Adrenal gland (tissue), 12 donors: ENCODE measurements around the gene TTC23. TPM values are rescaled to one million over a fixed set of nuclear protein-coding genes. Genes with fewer than 3 reads are reported as not detected.
A peak's percentile ranks its signal among the peaks of the same experiment; 100 is the strongest.

ENCODE experiments used
- DNase-seq, 7 donors: peaks; one replicate each; pipeline ENCODE4 v3.0.0-alpha.2; 2019 to 2020
- H3K27ac ChIP-seq, 5 donors: fragments of 200-600 bp; sonication (generic) in 4 of 5; 1 replicate in 3 of 5; 2 replicates in 2 of 5; pipeline versions ENCODE4 v1.5.1 to v1.8.0; 2016 to 2020; ENCODE audit warnings: mild to moderate bottlenecking in 1 of 5
- H3K27me3 ChIP-seq: fragments of 200-600 bp; 2 replicates; pipeline ENCODE4 v1.8.0; 2021
- H3K36me3 ChIP-seq, 2 donors: fragments of 200-600 bp; replicated peaks in 1 of 2; 1 replicate in 1 of 2; 2 replicates in 1 of 2; pipeline versions ENCODE4 v1.5.1 to v1.8.0; 2018 to 2022
- H3K4me1 ChIP-seq, 2 donors: fragments of 200-600 bp; replicated peaks in 1 of 2; 1 replicate in 1 of 2; 2 replicates in 1 of 2; pipeline versions ENCODE4 v1.5.1 to v1.8.0; 2018 to 2021
- H3K4me3 ChIP-seq, 4 donors: fragments of 200-600 bp; sonication (generic) in 3 of 4; one replicate each; pipeline ENCODE4 v1.5.1; 2016 to 2018
- H3K9me3 ChIP-seq, 3 donors: fragments of 200-600 bp; sonication (generic) in 1 of 3; replicated peaks in 1 of 3; 1 replicate in 2 of 3; 2 replicates in 1 of 3; pipeline versions ENCODE4 v1.5.1 to v1.8.0; 2016 to 2021
- POLR2A ChIP-seq, 2 donors: fragments of 450-650 bp; IDR thresholded peaks; one replicate each; pipeline ENCODE4 v1.6.1; 2017; ENCODE audit warnings: antibody characterized with exemption in 2 of 2, mild to moderate bottlenecking in 2 of 2, moderate library complexity in 1 of 2
- WGBS, 4 donors: extraction: QIAGEN DNeasy Blood & Tissue Kit in 2 of 4; methylation state at CpG; one replicate each; pipeline versions ENCODE4 v1.1.5 to v1.1.7; 2013 to 2017; 5-methylcytosine and 5-hydroxymethylcytosine counted together
- intact Hi-C, 2 donors: fragments of 100-400 bp; cut with DNase I; formaldehyde crosslinking; loops; one replicate each; pipeline versions ENCODE4 v1.14.1 to v1.15.0; 2022 to 2023
- polyA plus RNA-seq, 3 donors: library from polyadenylated mRNA; stranded (reverse); fragments of 200-250 nt in 2 of 3; fragments of 350-450 nt in 1 of 3; fragmentation: Illumina TruSeq in 1 of 3; extraction: RNeasy Lipid Tissue Mini Kit (QIAGEN cat#74804) in 1 of 3; gene quantifications; one replicate each; pipeline ENCODE4 v1.2.3, GENCODE V29; 2013 to 2014
- total RNA-seq, 9 donors: library from RNA; depleted of rRNA in 4 of 9; stranded (reverse); fragments of >200 nt in 4 of 9; fragments of 120-200 nt in 1 of 9; fragmentation: NEBNext Ultra II Directional in 1 of 9; extraction: Animal tissue kit (Norgen Biotek cat#: 25700) in 1 of 9; gene quantifications; one replicate each; pipeline versions ENCODE4 v1.1.0 to v1.2.4, GENCODE V29; 2013 to 2023
- TF ChIP-seq, protein P1 (sequence below), 6 experiments: fragments of 450-650 bp in 4 of 6; fragments of 200-600 bp in 2 of 6; sonication (generic) in 1 of 6; IDR thresholded peaks; 1 replicate in 5 of 6; 2 replicates in 1 of 6; pipeline versions ENCODE4 v1.5.1 to v1.8.0; 2016 to 2021; ENCODE audit warnings: antibody characterized with exemption in 6 of 6, mild to moderate bottlenecking in 2 of 6, moderate library complexity in 1 of 6
- donor health status: healthy with polysubstance abuse.
- donor health status: Bipolar disorder and iron deficiency.
- donor health status: DM: yes; HTN: yes; CAD: no.
- donor health status: DM: no; HTN: no; CAD: no.
- donor health status: DM: no; HTN: no; CAD: no.
- donor health status: DM: yes; HTN: yes; CAD: no.

The TTC23 gene
- total and polyA plus RNA-seq, 12 donors: 10.9 to 42.0 (median 22.6) TPM

DNA sequence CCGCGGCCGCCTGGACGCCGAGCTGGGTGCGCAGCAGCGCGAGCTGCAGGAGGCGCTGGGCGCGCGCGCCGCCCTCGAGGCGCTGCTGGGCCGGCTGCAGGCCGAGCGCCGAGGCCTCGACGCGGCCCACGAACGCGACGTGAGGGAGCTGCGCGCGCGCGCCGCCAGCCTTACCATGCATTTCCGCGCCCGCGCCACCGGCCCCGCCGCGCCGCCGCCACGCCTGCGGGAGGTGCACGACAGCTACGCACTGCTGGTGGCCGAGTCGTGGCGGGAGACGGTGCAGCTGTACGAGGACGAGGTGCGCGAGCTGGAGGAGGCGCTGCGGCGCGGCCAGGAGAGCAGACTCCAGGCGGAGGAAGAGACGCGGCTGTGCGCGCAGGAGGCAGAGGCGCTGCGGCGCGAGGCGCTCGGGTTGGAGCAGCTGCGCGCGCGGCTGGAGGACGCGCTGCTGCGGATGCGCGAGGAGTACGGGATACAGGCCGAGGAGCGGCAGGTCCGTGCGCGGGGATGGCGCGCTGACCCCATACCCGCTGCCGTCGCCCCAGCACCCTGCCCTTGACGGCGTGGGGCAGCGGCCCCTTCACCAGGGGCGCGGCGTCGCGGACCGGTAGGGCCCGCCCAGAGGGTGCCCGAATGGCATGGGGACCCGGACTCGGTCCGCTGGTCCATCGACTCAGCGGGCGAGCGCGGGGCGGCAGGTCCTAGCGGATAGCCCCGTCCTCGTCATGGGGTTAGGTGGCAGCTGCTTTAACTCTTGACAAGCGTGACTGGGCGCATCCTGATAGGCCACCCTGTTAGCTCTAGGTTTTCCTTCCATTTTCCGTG, 143.7 kb downstream of the TTC23 start:
- no peaks in the 10 kb centered on the region for H3K27me3 ChIP-seq
- H3K4me1 ChIP-seq: peaks cover 12 to 33% of the 10 kb centered on the region in 2 donors
- peak; percentile 59 to 78 (median 64) for DNase-seq
- no peaks in the 10 kb centered on the region for H3K9me3 ChIP-seq
- TF ChIP-seq POLR2A (IDR thresholded peaks at IDR 0.05): no peak
- TF ChIP-seq, protein P1, sequence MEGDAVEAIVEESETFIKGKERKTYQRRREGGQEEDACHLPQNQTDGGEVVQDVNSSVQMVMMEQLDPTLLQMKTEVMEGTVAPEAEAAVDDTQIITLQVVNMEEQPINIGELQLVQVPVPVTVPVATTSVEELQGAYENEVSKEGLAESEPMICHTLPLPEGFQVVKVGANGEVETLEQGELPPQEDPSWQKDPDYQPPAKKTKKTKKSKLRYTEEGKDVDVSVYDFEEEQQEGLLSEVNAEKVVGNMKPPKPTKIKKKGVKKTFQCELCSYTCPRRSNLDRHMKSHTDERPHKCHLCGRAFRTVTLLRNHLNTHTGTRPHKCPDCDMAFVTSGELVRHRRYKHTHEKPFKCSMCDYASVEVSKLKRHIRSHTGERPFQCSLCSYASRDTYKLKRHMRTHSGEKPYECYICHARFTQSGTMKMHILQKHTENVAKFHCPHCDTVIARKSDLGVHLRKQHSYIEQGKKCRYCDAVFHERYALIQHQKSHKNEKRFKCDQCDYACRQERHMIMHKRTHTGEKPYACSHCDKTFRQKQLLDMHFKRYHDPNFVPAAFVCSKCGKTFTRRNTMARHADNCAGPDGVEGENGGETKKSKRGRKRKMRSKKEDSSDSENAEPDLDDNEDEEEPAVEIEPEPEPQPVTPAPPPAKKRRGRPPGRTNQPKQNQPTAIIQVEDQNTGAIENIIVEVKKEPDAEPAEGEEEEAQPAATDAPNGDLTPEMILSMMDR (IDR thresholded peaks at IDR 0.05): peak in 1 of 6 experiments; percentile 16
- 0 to 38% (median 3%) methylated on average over 3 to 116 of the region's 116 CpGs for WGBS, 4 donors
- intact Hi-C loops: loop anchor here (2.0 to 5.0 kb wide), 2 partner anchors 107 to 109 kb away; no protein-coding TSS in a partner anchor
- peak overlapping the region; percentile 4 to 81 (median 26) for H3K4me3 ChIP-seq
- peak overlapping the region in 3 of 5 donors; percentile 79 to 90 (median 88) for H3K27ac ChIP-seq
- no peaks in the 10 kb centered on the region for H3K36me3 ChIP-seq

DNA sequence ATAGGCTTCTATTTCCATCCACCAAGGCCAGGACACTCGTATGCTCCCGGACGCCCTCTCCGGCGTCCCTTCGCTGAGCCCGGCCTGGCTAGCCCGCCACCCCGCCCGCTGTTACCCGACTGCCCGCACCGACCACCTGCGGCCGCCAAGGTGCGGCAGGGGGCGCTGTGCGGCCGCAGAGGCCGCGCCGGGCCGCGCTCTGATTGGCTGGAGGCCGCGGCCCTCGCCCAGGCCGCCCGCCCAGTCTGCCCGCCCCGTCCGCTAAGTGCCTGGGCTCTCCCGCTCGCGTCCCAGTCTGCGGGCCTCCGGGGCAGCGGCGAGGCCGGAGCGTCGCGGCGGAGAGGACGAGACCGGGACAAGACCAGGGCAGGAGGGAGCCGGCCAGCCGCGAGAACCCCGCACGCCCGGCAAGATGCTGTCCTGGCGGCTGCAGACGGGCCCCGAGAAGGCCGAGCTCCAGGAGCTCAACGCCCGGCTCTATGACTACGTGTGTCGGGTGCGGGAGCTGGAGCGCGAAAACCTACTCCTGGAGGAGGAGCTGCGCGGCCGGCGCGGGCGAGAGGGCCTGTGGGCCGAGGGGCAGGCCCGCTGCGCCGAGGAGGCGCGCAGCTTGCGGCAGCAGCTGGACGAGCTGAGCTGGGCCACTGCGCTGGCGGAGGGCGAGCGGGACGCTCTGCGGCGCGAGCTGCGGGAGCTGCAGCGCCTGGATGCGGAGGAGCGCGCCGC, 144.4 kb downstream of the TTC23 start, which contains the start of gene SYNM:
Gene SYNM, plus strand, starts transcription at position 293 of the 726 bp plus-strand sequence. Its CDS starts 120 bp downstream, at position 413.
- 0 to 1% (median 1%) methylated on average over 6 to 91 of the region's 91 CpGs; no CpG with 5 or more reads in 1 of the 4 donors for WGBS, 4 donors
- Histone ChIP-seq H3K9me3 (no peaks in the 10 kb centered on the region), H3K4me1 (peaks cover 9 to 30% of the 10 kb centered on the region in 2 donors), H3K36me3 (no peaks in the 10 kb centered on the region), H3K27me3 (no peaks in the 10 kb centered on the region), H3K4me3 (peak within 1 kb of the TSS in 3 of 4 donors; percentile 32 to 81 (median 43)), H3K27ac (peak within 1 kb of the TSS in 4 of 5 donors; percentile 32 to 90 (median 84))
- intact Hi-C loops: loop anchor here (2.0 to 5.0 kb wide), 2 partner anchors 107 to 110 kb away; no protein-coding TSS in a partner anchor
- peak; percentile 87 to 94 (median 92) for DNase-seq
- TF ChIP-seq, protein P1 (IDR thresholded peaks at IDR 0.05): peak; percentile 25 to 99 (median 66)
- peak; percentile 38 to 73 for TF ChIP-seq POLR2A (IDR thresholded peaks at IDR 0.05)

DNA sequence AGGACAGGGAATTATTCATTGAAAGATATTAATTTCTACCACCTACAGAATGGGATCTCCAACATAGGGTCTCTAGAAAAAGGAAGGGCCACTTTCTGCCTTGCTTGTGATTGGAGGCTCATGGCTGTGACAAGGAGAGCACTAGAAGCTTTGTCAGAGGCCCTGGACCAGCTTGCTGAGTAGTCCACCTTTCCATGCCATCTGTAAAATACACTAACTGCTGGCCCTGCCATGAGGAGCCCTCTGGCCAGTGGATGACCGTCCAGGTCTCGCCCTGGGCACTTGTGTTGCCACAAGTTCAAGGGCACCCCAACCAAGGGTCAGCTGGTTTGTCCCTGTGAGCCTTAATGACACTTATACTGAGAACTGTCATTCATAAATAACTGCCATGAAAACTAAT, 146.1 kb downstream of the TTC23 start:
- TF ChIP-seq POLR2A (IDR thresholded peaks at IDR 0.05): no peak
- TF ChIP-seq, protein P1 (IDR thresholded peaks at IDR 0.05): no peak
- intact Hi-C loops: no loop called here
- Histone ChIP-seq H3K27ac (no peak overlapping the region), H3K4me1 (peaks cover 9 to 22% of the 10 kb centered on the region in 2 donors), H3K4me3 (no peak overlapping the region), H3K9me3 (no peaks in the 10 kb centered on the region), H3K27me3 (no peaks in the 10 kb centered on the region), H3K36me3 (no peaks in the 10 kb centered on the region)
- DNase-seq: peak in 1 of 7 donors; percentile 57
- 59 to 86% (median 73%) methylated on average over 2 of the region's 2 CpGs for WGBS, 4 donors
